CD14-positive monocyte (primary cell): ENCODE results near the gene PZP. TPM values are rescaled to one million over a fixed set of nuclear protein-coding genes. Genes with fewer than 3 reads are reported as not detected.

Experiments
- DNase-seq, 3 donors: peaks; one replicate each; pipeline ENCODE4 v3.0.0-alpha.2; 2011 to 2022
- H2AFZ ChIP-seq: 2 replicates; pipeline ENCODE4 v1.6.0; 2012; ENCODE audit warnings: mild to moderate bottlenecking, low read depth, low read length, inconsistent platforms; ENCODE audit not compliant: insufficient read depth, poor library complexity, severe bottlenecking
- H3K27ac ChIP-seq, 2 donors: 1 replicate in 1 of 2; 2 replicates in 1 of 2; pipeline ENCODE4 v1.5.1; 2012 to 2013; ENCODE audit warnings: low read length in 2 of 2, control low read depth in 1 of 2, inconsistent platforms in 1 of 2, low read depth in 1 of 2, mild to moderate bottlenecking in 1 of 2
- H3K27me3 ChIP-seq, 2 donors: one replicate each; pipeline versions ENCODE4 v1.6.0 to v1.6.1; 2011 to 2013; ENCODE audit warnings: low read length in 2 of 2; ENCODE audit not compliant: control insufficient read depth in 2 of 2, insufficient read depth in 2 of 2
- H3K36me3 ChIP-seq, 2 donors: replicated peaks in 1 of 2; 1 replicate in 1 of 2; 2 replicates in 1 of 2; pipeline versions ENCODE4 v1.5.1 to v1.6.1; 2012 to 2013; ENCODE audit warnings: low read length in 2 of 2, control low read depth in 1 of 2, inconsistent platforms in 1 of 2, mild to moderate bottlenecking in 1 of 2; ENCODE audit not compliant: insufficient read depth in 2 of 2, control insufficient read depth in 1 of 2
- H3K4me1 ChIP-seq, 2 donors: 1 replicate in 1 of 2; 2 replicates in 1 of 2; pipeline versions ENCODE4 v1.5.1 to v1.6.1; 2012 to 2013; ENCODE audit warnings: low read length in 2 of 2, control low read depth in 1 of 2, inconsistent platforms in 1 of 2, mild to moderate bottlenecking in 1 of 2, moderate library complexity in 1 of 2; ENCODE audit not compliant: insufficient read depth in 2 of 2, control insufficient read depth in 1 of 2
- H3K4me2 ChIP-seq: replicated peaks from 2 replicates; pipeline ENCODE3; 2012; ENCODE audit warnings: low read length, moderate library complexity, mild to moderate bottlenecking; ENCODE audit not compliant: poor library complexity, severe bottlenecking; ENCODE audit errors: extremely low read depth
- H3K4me3 ChIP-seq, 3 experiments: fragments of 200-600 bp in 1 of 3; sonication (generic) in 1 of 3; replicated peaks in 1 of 3; 1 replicate in 2 of 3; 2 replicates in 1 of 3; pipeline ENCODE4 v1.5.1; 2011 to 2013; ENCODE audit warnings: low read length in 3 of 3, mild to moderate bottlenecking in 3 of 3, control low read depth in 2 of 3, low read depth in 2 of 3, inconsistent platforms in 1 of 3, moderate library complexity in 1 of 3
- H3K79me2 ChIP-seq: 2 replicates; pipeline ENCODE4 v1.6.0; 2012; ENCODE audit warnings: mild to moderate bottlenecking, control low read depth, inconsistent platforms, low read length, moderate library complexity; ENCODE audit not compliant: insufficient read depth
- H3K9ac ChIP-seq: 2 replicates; pipeline ENCODE4 v1.6.0; 2017; ENCODE audit warnings: low read length, mild to moderate bottlenecking; ENCODE audit not compliant: insufficient read depth, poor library complexity, severe bottlenecking
- H3K9me3 ChIP-seq, 2 donors: replicated peaks in 1 of 2; 1 replicate in 1 of 2; 2 replicates in 1 of 2; pipeline versions ENCODE4 v1.5.1 to v1.6.1; 2012 to 2013; ENCODE audit warnings: low read length in 2 of 2, control low read depth in 1 of 2; ENCODE audit not compliant: control insufficient read depth in 1 of 2, insufficient read depth in 1 of 2
- H4K20me1 ChIP-seq: 2 replicates; pipeline ENCODE4 v1.6.0; 2012; ENCODE audit warnings: mild to moderate bottlenecking, low read length, control low read depth, moderate library complexity; ENCODE audit not compliant: insufficient read depth
- H3K27ac Mint-ChIP-seq, 7 donors: one replicate each; pipeline ENCODE4 v1.8.0; 2020; ENCODE audit warnings: mild to moderate bottlenecking in 7 of 7, mixed read lengths in 7 of 7, moderate library complexity in 6 of 7, inconsistent platforms in 2 of 7
- H3K27me3 Mint-ChIP-seq, 3 donors: one replicate each; pipeline ENCODE4 v1.8.0; 2021 to 2022; ENCODE audit warnings: low read depth in 3 of 3, mild to moderate bottlenecking in 3 of 3, mixed read lengths in 3 of 3, moderate library complexity in 3 of 3, inconsistent platforms in 1 of 3
- H3K36me3 Mint-ChIP-seq, 2 donors: one replicate each; pipeline ENCODE4 v1.8.0; 2020; ENCODE audit warnings: mixed read lengths in 2 of 2, inconsistent platforms in 1 of 2, mild to moderate bottlenecking in 1 of 2
- H3K4me1 Mint-ChIP-seq: one replicate; pipeline ENCODE4 v1.8.0; 2020; ENCODE audit warnings: mild to moderate bottlenecking, mixed read lengths
- H3K4me3 Mint-ChIP-seq, 2 donors: one replicate each; pipeline ENCODE4 v1.8.0; 2020; ENCODE audit warnings: mild to moderate bottlenecking in 2 of 2, mixed read lengths in 2 of 2, moderate library complexity in 1 of 2
- H3K9me3 Mint-ChIP-seq, 7 donors: one replicate each; pipeline ENCODE4 v1.8.0; 2020 to 2022; ENCODE audit warnings: mixed read lengths in 7 of 7, mild to moderate bottlenecking in 6 of 7, moderate library complexity in 6 of 7, inconsistent platforms in 2 of 7
- WGBS: methylation state at CpG from one replicate; pipeline ENCODE4 v1.1.5; 2013; ENCODE audit warnings: missing lambda C conversion rate; ENCODE audit not compliant: insufficient coverage; 5-methylcytosine and 5-hydroxymethylcytosine counted together
- intact Hi-C, 2 donors: fragments of 100-400 bp; cut with micrococcal nuclease; formaldehyde crosslinking; loops; one replicate each; pipeline versions ENCODE4 v1.15.0 to v1.15.1; 2023
- polyA minus RNA-seq: library from RNA; depleted of rRNA, polyadenylated mRNA; stranded (reverse); fragments of >200 nt; gene quantifications from 2 replicates; pipeline ENCODE4 v1.2.3, GENCODE V29; 2012
- polyA plus RNA-seq, 3 donors: library from polyadenylated mRNA; depleted of rRNA in 1 of 3; unstranded in 2 of 3; stranded (reverse) in 1 of 3; fragments of 300-500 nt in 2 of 3; fragments of >200 nt in 1 of 3; fragmentation: Illumina TruSeq in 2 of 3; gene quantifications; 1 replicate in 2 of 3; 2 replicates in 1 of 3; pipeline ENCODE4 v1.2.3, GENCODE V29; 2012 to 2021
- total RNA-seq, 12 experiments: library from RNA in 1 of 12; stranded (reverse) in 1 of 12; fragments of 120-200 nt in 1 of 12; gene quantifications; one replicate each; pipeline ENCODE4 v1.2.4 and lab custom pipeline; 2013 to 2026; ENCODE audit warnings: mixed read lengths in 6 of 12, inconsistent platforms in 1 of 12
- TF ChIP-seq, protein P1 (sequence below): fragments of 200-600 bp; IDR thresholded peaks from one replicate; pipeline ENCODE4 v1.8.0; 2022; ENCODE audit warnings: antibody characterized with exemption, mild to moderate bottlenecking

The PZP gene
- not detected for total RNA-seq (2013)
- polyA plus RNA-seq (not detected), polyA minus RNA-seq (not detected in 2 replicates), total RNA-seq (lab: John Stamatoyannopoulos, UW) (0 to 4.7 (median 0.06) reads per million in 11 experiments)

DNA sequence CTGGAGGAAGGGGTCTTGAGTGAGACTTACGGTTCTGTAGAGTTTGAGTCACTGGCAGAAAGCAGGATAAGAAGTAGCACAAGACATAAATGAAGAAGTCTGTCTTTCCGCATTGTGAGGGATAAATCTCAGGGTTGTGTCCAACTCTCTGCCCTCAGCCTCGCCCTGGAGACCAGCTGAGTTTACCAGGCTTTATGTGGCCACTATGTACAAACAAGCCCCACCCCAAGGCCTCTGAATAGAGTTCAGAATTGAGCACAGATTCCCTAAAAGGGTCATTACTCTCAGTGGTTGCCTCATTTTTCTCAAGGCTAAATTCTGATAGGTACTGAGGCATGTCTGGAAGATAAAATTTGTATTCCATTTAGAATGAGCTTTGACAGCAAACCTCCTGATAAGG, at the start of gene PZP:
Gene PZP, minus strand, starts transcription at position 167 of the 400 bp plus-strand sequence. Its CDS starts 54 bp downstream, at position 113.
- H3K9me3 Mint-ChIP-seq, result peaks cover 0 to 8% (median 0%) of the 10 kb centered on the region in 7 donors
- Histone ChIP-seq H3K9me3 (no peaks in the 10 kb centered on the region), H4K20me1 (no peaks in the 10 kb centered on the region), H3K4me1 (no peaks in the 10 kb centered on the region), H3K4me3 (no peak within 1 kb of the TSS), H3K9ac (no peak within 1 kb of the TSS), H3K79me2 (no peaks in the 10 kb centered on the region), H2AFZ (no peak within 1 kb of the TSS), H3K27ac (no peak within 1 kb of the TSS), H3K4me2 (no peak within 1 kb of the TSS), H3K36me3 (no peaks in the 10 kb centered on the region), H3K27me3 (no peaks in the 10 kb centered on the region)
- DNase-seq, result no peak
- TF ChIP-seq, protein P1, sequence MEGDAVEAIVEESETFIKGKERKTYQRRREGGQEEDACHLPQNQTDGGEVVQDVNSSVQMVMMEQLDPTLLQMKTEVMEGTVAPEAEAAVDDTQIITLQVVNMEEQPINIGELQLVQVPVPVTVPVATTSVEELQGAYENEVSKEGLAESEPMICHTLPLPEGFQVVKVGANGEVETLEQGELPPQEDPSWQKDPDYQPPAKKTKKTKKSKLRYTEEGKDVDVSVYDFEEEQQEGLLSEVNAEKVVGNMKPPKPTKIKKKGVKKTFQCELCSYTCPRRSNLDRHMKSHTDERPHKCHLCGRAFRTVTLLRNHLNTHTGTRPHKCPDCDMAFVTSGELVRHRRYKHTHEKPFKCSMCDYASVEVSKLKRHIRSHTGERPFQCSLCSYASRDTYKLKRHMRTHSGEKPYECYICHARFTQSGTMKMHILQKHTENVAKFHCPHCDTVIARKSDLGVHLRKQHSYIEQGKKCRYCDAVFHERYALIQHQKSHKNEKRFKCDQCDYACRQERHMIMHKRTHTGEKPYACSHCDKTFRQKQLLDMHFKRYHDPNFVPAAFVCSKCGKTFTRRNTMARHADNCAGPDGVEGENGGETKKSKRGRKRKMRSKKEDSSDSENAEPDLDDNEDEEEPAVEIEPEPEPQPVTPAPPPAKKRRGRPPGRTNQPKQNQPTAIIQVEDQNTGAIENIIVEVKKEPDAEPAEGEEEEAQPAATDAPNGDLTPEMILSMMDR, result no peak
- peaks cover 0 to 4% (median 1%) of the 10 kb centered on the region in 3 donors for H3K27me3 Mint-ChIP-seq
- peak within 1 kb of the TSS in 1 of 7 donors; percentile 38 for H3K27ac Mint-ChIP-seq
- H3K36me3 Mint-ChIP-seq, result no peaks in the 10 kb centered on the region
- no peak within 1 kb of the TSS for H3K4me3 Mint-ChIP-seq
- intact Hi-C loops, result no loop called here
- no peaks in the 10 kb centered on the region for H3K4me1 Mint-ChIP-seq
- 100% methylated on average over 3 of the region's 3 CpGs for WGBS

DNA sequence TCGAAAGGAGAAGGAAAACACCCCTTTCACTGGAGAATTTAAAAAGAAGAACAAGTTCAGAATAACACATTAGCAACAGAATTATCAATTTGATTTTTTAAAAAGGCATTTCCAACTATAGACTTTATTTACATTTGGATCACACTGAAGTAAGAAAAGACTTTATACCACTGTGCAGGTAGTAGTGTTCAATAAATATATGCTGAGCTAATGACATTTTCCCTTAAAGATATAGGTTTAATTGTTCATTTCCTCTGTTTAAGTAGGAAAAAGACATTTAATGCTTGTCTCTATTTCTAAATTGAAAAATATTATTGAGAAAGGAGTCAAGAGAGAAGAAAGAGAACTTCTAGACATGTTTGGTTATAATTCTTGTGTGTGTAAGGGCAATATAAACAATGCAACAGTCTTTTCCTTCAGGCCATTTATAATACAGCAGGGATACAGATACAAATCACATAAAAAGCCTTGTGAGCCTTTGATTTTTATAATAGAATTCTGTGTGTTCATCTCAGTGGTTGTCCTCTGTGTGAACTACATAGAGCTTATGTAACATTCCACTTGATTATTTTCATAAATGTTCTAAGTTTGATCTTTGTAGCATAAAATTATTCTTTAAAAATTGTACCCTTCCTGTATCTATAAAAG, 48.7 kb upstream of the PZP start:
- Histone ChIP-seq H3K4me3 (no peak overlapping the region), H4K20me1 (no peaks in the 10 kb centered on the region), H3K27ac (no peak overlapping the region), H3K9ac (no peak overlapping the region), H2AFZ (no peak overlapping the region), H3K4me1 (no peaks in the 10 kb centered on the region), H3K4me2 (no peak overlapping the region), H3K79me2 (no peaks in the 10 kb centered on the region), H3K9me3 (no peaks in the 10 kb centered on the region), H3K27me3 (no peaks in the 10 kb centered on the region), H3K36me3 (no peaks in the 10 kb centered on the region)
- no CpG with 5 or more reads among the region's 1 CpG for WGBS
- peaks cover 0 to 3% (median 0%) of the 10 kb centered on the region in 7 donors for H3K9me3 Mint-ChIP-seq
- peaks cover 0 to 6% (median 5%) of the 10 kb centered on the region in 3 donors for H3K27me3 Mint-ChIP-seq
- H3K4me1 Mint-ChIP-seq, result no peaks in the 10 kb centered on the region
- H3K4me3 Mint-ChIP-seq, result no peak overlapping the region
- H3K27ac Mint-ChIP-seq, result no peak overlapping the region
- TF ChIP-seq, protein P1, result no peak
- intact Hi-C loops, result no loop called here
- no peaks in the 10 kb centered on the region for H3K36me3 Mint-ChIP-seq
- DNase-seq, result no peak
